Erythroblast (primary cell): Measurements from ENCODE around the gene SH3RF2.

ENCODE experiments used
- GATA1 ChIP-seq: IDR thresholded peaks from 2 replicates; pipeline ENCODE4 v1.6.1; 2011; ENCODE audit warnings: low read depth, mild to moderate bottlenecking, control low read depth, low read length, moderate library complexity
- POLR2A ChIP-seq: IDR thresholded peaks from 2 replicates; pipeline ENCODE4 v1.6.1; 2011; ENCODE audit warnings: mild to moderate bottlenecking, low read length

GRCh38 chr5:146084376-146084775 lies 148.0 kb downstream of the SH3RF2 start:
- no peak for TF ChIP-seq POLR2A
- TF ChIP-seq GATA1 = no peak
